Measurements from ENCODE around the gene TMEM243. TPM values are rescaled to one million over a fixed set of nuclear protein-coding genes. Genes with fewer than 3 reads are reported as not detected.
A peak's percentile ranks its signal among the peaks of the same experiment; 100 is the strongest.

TMEM243 gene
- total and polyA plus RNA-seq, 2 of the 13 experiments (the other 11 are each of a cell fraction or from before 2014, with no cell fraction given) = 25.1 to 31.2 TPM

DNA sequence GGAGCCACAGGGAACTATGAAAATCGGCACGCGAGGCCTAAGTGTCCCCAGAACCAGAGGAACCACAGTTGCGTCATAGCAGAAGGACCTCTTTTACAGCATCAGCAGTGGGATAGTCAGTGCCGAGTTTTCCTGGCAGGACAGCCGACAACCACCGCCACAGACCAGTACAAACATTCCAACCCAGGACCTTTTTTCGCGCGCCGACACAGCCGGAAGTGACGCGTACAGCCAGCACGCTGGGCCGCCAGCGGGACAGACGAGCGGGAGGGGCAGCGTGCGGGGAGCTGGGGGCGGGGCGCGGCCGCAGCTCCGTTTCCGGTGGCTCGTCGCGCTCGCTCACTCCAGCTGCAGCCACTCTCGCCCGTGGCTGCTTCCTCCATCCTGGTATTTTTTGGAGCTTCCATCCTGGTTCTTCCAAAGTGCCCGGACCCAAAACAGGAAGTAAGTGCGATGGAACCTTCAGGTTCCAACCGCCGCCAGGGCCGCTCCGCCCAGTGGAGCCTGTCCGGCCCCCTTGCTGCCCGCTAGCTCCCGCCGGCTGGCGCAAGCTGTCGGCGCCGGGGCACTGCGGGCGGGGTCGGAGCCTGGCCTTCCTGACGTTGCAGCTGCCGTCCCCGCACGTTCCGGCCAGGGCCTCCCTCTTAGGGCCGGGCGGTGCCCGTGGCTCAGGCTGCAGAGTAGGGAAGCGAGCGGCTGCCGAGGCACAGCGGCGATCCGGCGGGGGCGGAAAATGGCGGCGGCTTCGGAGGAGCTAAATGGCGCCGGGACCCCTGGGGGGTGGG lies 67.2 kb downstream of the TMEM243 start, which contains the start of gene DMTF1 (continued):
- TF ChIP-seq ZNF646 (CRISPR knock-in tag; IDR thresholded peaks at IDR 0.05) (no peak), ZNF883 (CRISPR knock-in tag; IDR thresholded peaks at IDR 0.05; ENCODE audit: not compliant biosample characterization) (peak; percentile 79), ZKSCAN1 (IDR thresholded peaks at IDR 0.05; ENCODE audit: low read length) (no peak), HNRNPUL1 (IDR thresholded peaks at IDR 0.05; ENCODE audit: low read depth, low read length) (no peak), TGIF2 (CRISPR knock-in tag; IDR thresholded peaks at IDR 0.05) (no peak), RFXANK (CRISPR knock-in tag; IDR thresholded peaks at IDR 0.05) (no peak), ZNF562 (CRISPR knock-in tag; IDR thresholded peaks at IDR 0.05; ENCODE audit: borderline replicate concordance) (no peak; the same call in 1 of the 2 replicates), NFE2L1 (CRISPR knock-in tag; IDR thresholded peaks at IDR 0.05; ENCODE audit: borderline replicate concordance) (no peak), ZNF674 (CRISPR knock-in tag; IDR thresholded peaks at IDR 0.05; ENCODE audit: low read depth) (no peak), ZNF7 (CRISPR knock-in tag; IDR thresholded peaks at IDR 0.05) (no peak), MYPOP (CRISPR knock-in tag; IDR thresholded peaks at IDR 0.05) (peak; percentile 86; the same call in 1 of the 2 replicates), AHR (CRISPR knock-in tag; IDR thresholded peaks at IDR 0.05) (peak; percentile 19; the same call in 1 of the 2 replicates), XRCC5 (optimal IDR thresholded peaks at IDR 0.05; ENCODE audit: low read length) (no peak), SMARCC2 (IDR thresholded peaks at IDR 0.05) (no peak), FOXA3 (CRISPR knock-in tag; IDR thresholded peaks at IDR 0.05) (no peak; the same call in 1 of the 2 replicates), ZFP36L2 (CRISPR knock-in tag; IDR thresholded peaks at IDR 0.05) (no peak), DMAP1 (CRISPR knock-in tag; IDR thresholded peaks at IDR 0.05) (peak; percentile 86)
- TF ChIP-seq, protein P1, sequence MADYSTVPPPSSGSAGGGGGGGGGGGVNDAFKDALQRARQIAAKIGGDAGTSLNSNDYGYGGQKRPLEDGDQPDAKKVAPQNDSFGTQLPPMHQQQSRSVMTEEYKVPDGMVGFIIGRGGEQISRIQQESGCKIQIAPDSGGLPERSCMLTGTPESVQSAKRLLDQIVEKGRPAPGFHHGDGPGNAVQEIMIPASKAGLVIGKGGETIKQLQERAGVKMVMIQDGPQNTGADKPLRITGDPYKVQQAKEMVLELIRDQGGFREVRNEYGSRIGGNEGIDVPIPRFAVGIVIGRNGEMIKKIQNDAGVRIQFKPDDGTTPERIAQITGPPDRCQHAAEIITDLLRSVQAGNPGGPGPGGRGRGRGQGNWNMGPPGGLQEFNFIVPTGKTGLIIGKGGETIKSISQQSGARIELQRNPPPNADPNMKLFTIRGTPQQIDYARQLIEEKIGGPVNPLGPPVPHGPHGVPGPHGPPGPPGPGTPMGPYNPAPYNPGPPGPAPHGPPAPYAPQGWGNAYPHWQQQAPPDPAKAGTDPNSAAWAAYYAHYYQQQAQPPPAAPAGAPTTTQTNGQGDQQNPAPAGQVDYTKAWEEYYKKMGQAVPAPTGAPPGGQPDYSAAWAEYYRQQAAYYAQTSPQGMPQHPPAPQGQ (CRISPR knock-in tag; IDR thresholded peaks at IDR 0.05; ENCODE audit: borderline replicate concordance) = no peak
- TF ChIP-seq, protein P2, sequence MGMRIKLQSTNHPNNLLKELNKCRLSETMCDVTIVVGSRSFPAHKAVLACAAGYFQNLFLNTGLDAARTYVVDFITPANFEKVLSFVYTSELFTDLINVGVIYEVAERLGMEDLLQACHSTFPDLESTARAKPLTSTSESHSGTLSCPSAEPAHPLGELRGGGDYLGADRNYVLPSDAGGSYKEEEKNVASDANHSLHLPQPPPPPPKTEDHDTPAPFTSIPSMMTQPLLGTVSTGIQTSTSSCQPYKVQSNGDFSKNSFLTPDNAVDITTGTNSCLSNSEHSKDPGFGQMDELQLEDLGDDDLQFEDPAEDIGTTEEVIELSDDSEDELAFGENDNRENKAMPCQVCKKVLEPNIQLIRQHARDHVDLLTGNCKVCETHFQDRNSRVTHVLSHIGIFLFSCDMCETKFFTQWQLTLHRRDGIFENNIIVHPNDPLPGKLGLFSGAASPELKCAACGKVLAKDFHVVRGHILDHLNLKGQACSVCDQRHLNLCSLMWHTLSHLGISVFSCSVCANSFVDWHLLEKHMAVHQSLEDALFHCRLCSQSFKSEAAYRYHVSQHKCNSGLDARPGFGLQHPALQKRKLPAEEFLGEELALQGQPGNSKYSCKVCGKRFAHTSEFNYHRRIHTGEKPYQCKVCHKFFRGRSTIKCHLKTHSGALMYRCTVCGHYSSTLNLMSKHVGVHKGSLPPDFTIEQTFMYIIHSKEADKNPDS (CRISPR knock-in tag; IDR thresholded peaks at IDR 0.05) = peak; percentile 58; the same call in 1 of the 2 replicates
